ENCODE data around the gene SEC61A1. TPM values are rescaled to one million over a fixed set of nuclear protein-coding genes. Genes with fewer than 3 reads are reported as not detected.

The SEC61A1 gene
- total RNA-seq, 1 donor from 2014 or later: 150 TPM

DNA sequence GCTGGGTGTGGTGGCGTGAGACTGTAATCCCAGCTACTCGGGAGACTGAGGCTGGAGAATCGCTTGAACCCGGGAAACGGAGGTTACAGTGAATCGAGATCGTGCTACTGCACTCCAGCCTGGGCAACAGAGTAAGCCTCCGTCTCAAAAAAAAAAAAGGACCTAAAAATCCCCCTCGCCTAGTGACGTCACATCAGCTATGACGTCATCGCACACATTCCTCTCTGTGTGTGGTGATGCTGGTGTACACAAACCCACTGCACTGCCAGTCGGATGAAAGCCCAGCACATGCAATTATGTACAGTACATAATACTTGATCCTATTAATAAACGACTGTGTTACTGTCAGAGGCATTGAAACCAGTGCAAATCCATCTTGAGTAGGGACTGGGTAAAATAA, 40.2 kb upstream of the SEC61A1 start:
- DNase-seq (ENCODE audit: low read depth): no peak
- TF ChIP-seq, protein P1, sequence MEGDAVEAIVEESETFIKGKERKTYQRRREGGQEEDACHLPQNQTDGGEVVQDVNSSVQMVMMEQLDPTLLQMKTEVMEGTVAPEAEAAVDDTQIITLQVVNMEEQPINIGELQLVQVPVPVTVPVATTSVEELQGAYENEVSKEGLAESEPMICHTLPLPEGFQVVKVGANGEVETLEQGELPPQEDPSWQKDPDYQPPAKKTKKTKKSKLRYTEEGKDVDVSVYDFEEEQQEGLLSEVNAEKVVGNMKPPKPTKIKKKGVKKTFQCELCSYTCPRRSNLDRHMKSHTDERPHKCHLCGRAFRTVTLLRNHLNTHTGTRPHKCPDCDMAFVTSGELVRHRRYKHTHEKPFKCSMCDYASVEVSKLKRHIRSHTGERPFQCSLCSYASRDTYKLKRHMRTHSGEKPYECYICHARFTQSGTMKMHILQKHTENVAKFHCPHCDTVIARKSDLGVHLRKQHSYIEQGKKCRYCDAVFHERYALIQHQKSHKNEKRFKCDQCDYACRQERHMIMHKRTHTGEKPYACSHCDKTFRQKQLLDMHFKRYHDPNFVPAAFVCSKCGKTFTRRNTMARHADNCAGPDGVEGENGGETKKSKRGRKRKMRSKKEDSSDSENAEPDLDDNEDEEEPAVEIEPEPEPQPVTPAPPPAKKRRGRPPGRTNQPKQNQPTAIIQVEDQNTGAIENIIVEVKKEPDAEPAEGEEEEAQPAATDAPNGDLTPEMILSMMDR (conservative IDR thresholded peaks at IDR 0.05; ENCODE audit: low read depth, low read length): no peak
- H3K4me3 ChIP-seq (ENCODE audit: low read depth, low read length): no peak overlapping the region

DNA sequence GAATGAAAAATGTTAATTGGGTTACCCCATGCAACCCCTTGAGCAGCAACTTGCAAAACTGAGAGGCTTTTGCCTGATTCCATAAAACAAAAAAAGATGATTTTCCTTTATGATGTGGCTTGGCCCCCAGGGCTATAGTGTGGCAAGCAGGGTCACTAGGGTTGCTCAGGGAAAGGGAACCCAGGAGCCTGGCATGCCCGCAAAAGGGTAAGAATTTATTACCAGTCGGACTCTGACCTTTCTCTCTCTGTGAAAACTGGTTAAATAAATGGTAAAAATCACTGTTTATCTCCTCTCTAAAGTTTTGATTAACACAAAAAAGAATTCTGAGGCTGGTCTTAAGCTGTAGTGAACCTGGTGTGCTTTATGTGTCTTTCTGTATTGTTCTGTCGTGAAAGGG, 37.7 kb upstream of the SEC61A1 start:
- TF ChIP-seq, protein P1 (conservative IDR thresholded peaks at IDR 0.05; ENCODE audit: low read depth, low read length): no peak
- H3K4me3 ChIP-seq (ENCODE audit: low read depth, low read length): no peak overlapping the region
- DNase-seq (ENCODE audit: low read depth): no peak

DNA sequence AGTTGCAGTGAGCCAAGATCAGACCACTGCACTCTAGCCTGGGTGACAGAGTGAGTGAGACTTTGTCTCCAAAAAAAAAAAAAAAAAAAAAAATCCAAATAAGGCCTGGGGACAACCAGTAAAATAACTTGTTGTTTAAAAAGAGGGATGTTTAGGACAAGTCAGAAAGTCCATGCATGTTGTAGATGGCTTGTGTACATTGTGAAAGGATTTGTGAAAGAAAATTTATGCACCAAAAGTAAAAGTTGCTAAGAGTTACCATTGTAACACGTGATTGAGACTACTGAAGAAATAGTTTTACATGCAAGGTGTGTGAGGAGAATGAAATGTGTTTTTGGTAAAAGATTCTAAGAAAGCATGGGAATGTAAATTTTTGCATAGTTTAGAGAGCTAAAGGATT, 35.7 kb upstream of the SEC61A1 start:
- TF ChIP-seq, protein P1 (conservative IDR thresholded peaks at IDR 0.05; ENCODE audit: low read depth, low read length): no peak
- H3K4me3 ChIP-seq (ENCODE audit: low read depth, low read length): no peak overlapping the region
- no peak for DNase-seq (ENCODE audit: low read depth)

DNA sequence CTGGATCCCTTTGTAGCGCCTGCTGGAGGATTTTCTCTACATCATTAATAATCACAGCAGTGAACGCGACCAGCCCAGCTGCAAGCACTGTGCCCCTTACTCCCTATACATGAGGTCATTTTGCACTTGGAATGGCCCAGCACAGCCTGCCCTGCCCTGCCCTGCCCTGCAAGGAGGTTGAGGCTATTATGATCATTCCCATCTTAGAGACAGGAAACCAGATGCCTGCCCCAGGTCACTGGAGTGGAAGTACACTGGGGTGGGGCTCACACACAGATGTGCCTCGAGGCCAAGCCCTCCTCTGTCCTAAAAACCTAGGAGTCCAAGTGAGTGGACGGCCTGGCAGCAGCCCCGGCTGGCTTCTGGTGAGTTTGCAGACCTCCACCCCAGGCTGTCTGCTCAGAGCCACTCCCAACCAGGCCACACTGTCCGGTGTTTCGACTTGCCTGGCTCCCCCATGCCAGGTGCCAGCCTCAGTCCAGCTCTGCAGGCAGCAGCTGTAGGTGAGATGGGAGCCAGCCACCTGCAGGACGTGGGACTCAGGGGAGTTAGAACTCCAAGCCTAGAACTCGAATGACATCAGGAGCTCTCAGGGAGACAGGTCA, 30.4 kb upstream of the SEC61A1 start:
- DNase-seq (ENCODE audit: low read depth): no peak
- TF ChIP-seq, protein P1 (conservative IDR thresholded peaks at IDR 0.05; ENCODE audit: low read depth, low read length): no peak
- H3K4me3 ChIP-seq (ENCODE audit: low read depth, low read length): no peak overlapping the region

DNA sequence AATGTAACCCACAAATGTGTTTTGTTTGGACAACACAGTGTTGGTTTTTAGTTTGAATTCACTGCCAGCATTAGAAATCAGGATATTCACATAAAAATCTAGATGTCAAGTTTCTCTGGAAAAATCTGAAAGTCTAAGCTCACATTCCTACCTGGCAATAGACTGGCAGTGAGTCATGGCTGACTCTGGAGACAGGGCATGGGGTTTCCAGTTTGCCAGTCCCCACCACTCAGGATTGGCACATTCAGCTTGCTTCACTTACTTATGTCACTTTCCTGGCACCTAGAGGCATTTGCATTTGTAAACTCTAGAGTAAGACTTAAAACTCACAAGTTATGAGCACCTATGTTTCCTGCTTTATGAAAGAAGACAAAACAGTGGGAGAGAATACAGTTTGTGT, 19.1 kb upstream of the SEC61A1 start:
- H3K4me3 ChIP-seq (ENCODE audit: low read depth, low read length): no peak overlapping the region
- peak; percentile 55 for DNase-seq (ENCODE audit: low read depth)
- TF ChIP-seq, protein P1 (conservative IDR thresholded peaks at IDR 0.05; ENCODE audit: low read depth, low read length): no peak

DNA sequence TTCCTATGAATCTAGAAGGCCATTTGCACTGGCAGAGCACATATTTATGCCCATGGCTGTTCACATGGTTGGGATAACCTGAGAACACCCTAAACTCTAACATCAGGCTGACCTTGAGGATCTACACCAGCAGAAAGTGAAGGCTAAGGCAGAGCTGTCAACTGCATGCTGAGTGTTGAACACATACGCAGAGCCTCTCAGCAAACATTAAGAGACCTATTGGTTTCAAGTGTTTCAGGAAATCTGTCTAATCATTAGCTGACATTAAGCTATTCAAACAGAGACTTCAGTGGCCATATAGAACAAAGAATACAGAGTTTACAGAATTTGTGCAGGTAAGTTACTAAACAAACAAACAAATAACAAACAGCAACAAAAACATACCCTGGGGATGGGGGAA, 16.1 kb upstream of the SEC61A1 start:
- no peak for DNase-seq (ENCODE audit: low read depth)
- TF ChIP-seq, protein P1 (conservative IDR thresholded peaks at IDR 0.05; ENCODE audit: low read depth, low read length): no peak
- no peak overlapping the region for H3K4me3 ChIP-seq (ENCODE audit: low read depth, low read length)

DNA sequence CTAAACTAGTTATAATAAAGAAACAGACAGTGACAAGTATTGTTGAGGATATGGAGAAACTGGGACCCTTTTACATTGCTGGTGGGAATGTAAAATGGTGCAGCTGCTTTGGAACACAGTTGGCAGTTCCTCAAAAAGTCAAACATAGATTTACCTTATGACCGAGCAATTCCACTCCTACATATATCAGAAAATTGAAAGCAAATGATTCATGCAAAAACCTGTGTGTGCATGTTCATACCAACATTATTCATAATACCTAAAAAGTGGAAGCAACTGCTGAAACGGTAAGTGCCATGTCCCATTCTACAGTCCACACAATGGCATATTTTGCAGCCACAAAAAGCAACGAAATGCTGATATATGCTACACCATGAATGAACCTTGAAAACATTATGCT, 12.2 kb upstream of the SEC61A1 start:
- DNase-seq (ENCODE audit: low read depth): no peak

More for the DNA sequence above, 12.2 kb upstream of the SEC61A1 start:
- H3K4me3 ChIP-seq (ENCODE audit: low read depth, low read length): no peak overlapping the region
- TF ChIP-seq, protein P1 (conservative IDR thresholded peaks at IDR 0.05; ENCODE audit: low read depth, low read length): no peak
